ENCODE results near the gene SLC25A51. TPM values are rescaled to one million over a fixed set of nuclear protein-coding genes. Genes with fewer than 3 reads are reported as not detected.

Gene SLC25A51
- total RNA-seq, 4 donors from 2014 or later = 16.0 to 30.7 (median 22.2) TPM

- H3K4me1 ChIP-seq = peaks cover 16 to 17% of the 10 kb centered on the region in 2 donors
- TF ChIP-seq CTCF (IDR thresholded peaks at IDR 0.05 in 4 of 5, conservative IDR thresholded peaks at IDR 0.05 in 1 of 5) (peak in 2 of 5 experiments; percentile 5 to 15), POLR2A (IDR thresholded peaks at IDR 0.05) (no peak)
- H3K36me3 ChIP-seq = peaks cover 0 to under 1% of the 10 kb centered on the region in 2 donors
- ATAC-seq (peak; percentile 1 to 24), DNase-seq (no peak)
- intact Hi-C loops (cut with DNase I; ENCODE audit: low total_unique reads) = loop anchor here (2.0 to 10.0 kb wide), 3 partner anchors 100 to 488 kb away; partner anchors contain the start of genes ALDH1B1, DCAF10 and SHB
- peak overlapping the region; percentile 75 to 93 (median 85) for H3K4me3 ChIP-seq
- in situ Hi-C loops (cut with MboI; ENCODE audit: low sequenced_read_pairs in 4 of 4) = loop anchor here in 2 of 4 donors (5.0 to 25.0 kb wide), 4 partner anchors 170 to 498 kb away; partner anchors contain the start of genes FBXO10 (in 1 of the 2) and TOMM5 (in 1 of the 2)
- H3K9me3 ChIP-seq = no peaks in the 10 kb centered on the region
- no peaks in the 10 kb centered on the region for H3K27me3 ChIP-seq
- H3K27ac ChIP-seq = peak overlapping the region; percentile 86 to 90 (median 88)
Measured at GRCh38 chr9:37904445-37905130, 661 bp upstream of the SLC25A51 start.

GRCh38 chr9:37902796-37903646, 906 bp downstream of the SLC25A51 start:
- Histone ChIP-seq H3K4me1 (peaks cover 16 to 17% of the 10 kb centered on the region in 2 donors), H3K36me3 (peaks cover 0 to 15% of the 10 kb centered on the region in 2 donors), H3K27ac (peak overlapping the region; percentile 86 to 90 (median 88)), H3K9me3 (no peaks in the 10 kb centered on the region), H3K27me3 (no peaks in the 10 kb centered on the region), H3K4me3 (peak overlapping the region; percentile 75 to 93 (median 85))
- TF ChIP-seq POLR2A (IDR thresholded peaks at IDR 0.05) = no peak
- no peak for TF ChIP-seq CTCF (IDR thresholded peaks at IDR 0.05 in 4 of 5, conservative IDR thresholded peaks at IDR 0.05 in 1 of 5)
- ATAC-seq (peak in 1 of 2 donors; percentile 0), DNase-seq (no peak)
- in situ Hi-C loops (cut with MboI; ENCODE audit: low sequenced_read_pairs in 4 of 4) = loop anchor here in 1 of 4 donors (10.0 to 25.0 kb wide), 2 partner anchors 172 to 316 kb away; partner anchors contain the start of genes FBXO10 and TOMM5
- intact Hi-C loops (cut with DNase I; ENCODE audit: low total_unique reads) = loop anchor here (10.0 kb wide), 1 partner anchor 98 kb away; the partner anchor contains the start of gene DCAF10

GRCh38 chr9:37902131-37902530, 1.8 kb downstream of the SLC25A51 start:
- no peak overlapping the region for H3K4me3 ChIP-seq
- in situ Hi-C loops (cut with MboI; ENCODE audit: low sequenced_read_pairs in 4 of 4) (loop anchor here in 1 of 4 donors (10.0 to 25.0 kb wide), 2 partner anchors 173 to 315 kb away; partner anchors contain the start of genes FBXO10 and TOMM5), intact Hi-C loops (cut with DNase I; ENCODE audit: low total_unique reads) (loop anchor here (10.0 kb wide), 1 partner anchor 97 kb away; the partner anchor contains the start of gene DCAF10)
- ATAC-seq (no peak), DNase-seq (no peak)
- H3K9me3 ChIP-seq = no peaks in the 10 kb centered on the region
- H3K27ac ChIP-seq = no peak overlapping the region
- H3K27me3 ChIP-seq = no peaks in the 10 kb centered on the region
- TF ChIP-seq POLR2A (IDR thresholded peaks at IDR 0.05) (no peak), CTCF (IDR thresholded peaks at IDR 0.05 in 4 of 5, conservative IDR thresholded peaks at IDR 0.05 in 1 of 5) (no peak)
- peaks cover 16 to 17% of the 10 kb centered on the region in 2 donors for H3K4me1 ChIP-seq
- H3K36me3 ChIP-seq = peaks cover 0 to 22% of the 10 kb centered on the region in 2 donors

- Histone ChIP-seq H3K4me1 (peaks cover 16 to 17% of the 10 kb centered on the region in 2 donors), H3K36me3 (peaks cover 0 to 52% of the 10 kb centered on the region in 2 donors)
- intact Hi-C loops (cut with DNase I; ENCODE audit: low total_unique reads) = no loop called here
Measured at GRCh38 chr9:37899041-37899440, 4.9 kb downstream of the SLC25A51 start.

More at GRCh38 chr9:37899041-37899440, 4.9 kb downstream of the SLC25A51 start:
- in situ Hi-C loops (cut with MboI; ENCODE audit: low sequenced_read_pairs in 4 of 4) = loop anchor here in 2 of 4 donors (10.0 to 25.0 kb wide), 2 partner anchors 112 to 114 kb away; partner anchors contain the start of gene EXOSC3 (in 2 of the 2)
- no peak for DNase-seq
- Histone ChIP-seq H3K27me3 (no peaks in the 10 kb centered on the region), H3K27ac (no peak overlapping the region), H3K4me3 (no peak overlapping the region), H3K9me3 (no peaks in the 10 kb centered on the region)
- TF ChIP-seq POLR2A (IDR thresholded peaks at IDR 0.05) (no peak), CTCF (IDR thresholded peaks at IDR 0.05 in 4 of 5, conservative IDR thresholded peaks at IDR 0.05 in 1 of 5) (no peak)
- no peak for ATAC-seq

All from gastrocnemius medialis (tissue), 4 donors.